Activated naive CD4-positive, alpha-beta T cell treated with anti-CD3 and anti-CD28 coated beads, Interleukin-2, amount 50 U/mL, for 16 hours (primary cell): ENCODE data around the gene DNAJC5.
"Not testable (repeated sequence)": the region's sequence is repeated elsewhere in the genome, so short reads cannot be mapped to it uniquely, and the experiment has no call there.

Experiments
- DNase-seq: peaks from one replicate; pipeline ENCODE4 v3.0.0-alpha.2; 2020

Gene DNAJC5

DNA sequence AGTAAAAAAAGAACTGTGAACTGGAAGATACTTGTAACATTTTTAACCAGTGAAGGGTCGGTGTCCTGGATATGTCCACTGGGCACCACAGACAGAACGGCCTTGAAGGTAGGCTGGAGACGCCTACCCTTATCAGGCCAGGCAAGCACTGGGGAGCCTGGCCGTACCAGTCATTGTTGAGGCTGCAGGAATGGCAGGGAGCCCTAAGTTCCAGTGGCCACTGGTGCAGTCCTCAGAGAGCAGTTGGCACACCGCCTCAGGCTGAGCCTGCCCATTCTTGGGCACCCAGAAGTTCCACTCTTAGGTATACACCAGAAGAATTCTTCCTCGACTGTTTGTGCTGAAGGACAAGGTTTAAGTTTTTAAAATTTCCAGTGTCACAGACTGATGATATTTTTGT is 20.5 kb downstream of the DNAJC5 start:
- no peak for DNase-seq

DNA sequence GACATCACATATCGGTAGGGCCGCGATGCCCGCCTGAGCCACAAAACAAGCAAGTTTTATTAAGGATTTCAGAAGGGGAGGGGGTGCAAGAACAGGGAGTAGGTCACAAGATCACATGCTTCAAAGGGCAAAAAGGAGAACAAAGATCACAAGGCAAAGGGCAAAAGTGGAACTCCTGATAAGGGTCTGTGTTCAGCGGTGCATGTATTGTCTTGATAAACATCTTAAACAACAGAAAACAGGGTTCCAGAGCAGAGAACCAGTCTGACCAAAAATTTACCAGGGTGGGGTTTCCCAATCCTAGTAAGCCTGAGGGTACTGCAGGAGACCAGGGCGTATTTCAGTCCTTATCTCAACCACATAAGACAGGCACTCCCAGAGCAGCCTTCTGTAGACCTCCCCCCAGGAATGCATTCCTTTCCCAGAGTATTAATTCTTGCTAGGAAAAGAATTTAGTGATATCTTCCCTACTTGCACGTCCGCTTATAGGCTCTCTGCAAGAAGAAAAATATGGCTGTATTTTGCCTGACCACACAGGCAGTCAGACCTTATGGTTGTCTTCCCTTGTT is 21.5 kb downstream of the DNAJC5 start:
- DNase-seq = not testable (repeated sequence)

DNA sequence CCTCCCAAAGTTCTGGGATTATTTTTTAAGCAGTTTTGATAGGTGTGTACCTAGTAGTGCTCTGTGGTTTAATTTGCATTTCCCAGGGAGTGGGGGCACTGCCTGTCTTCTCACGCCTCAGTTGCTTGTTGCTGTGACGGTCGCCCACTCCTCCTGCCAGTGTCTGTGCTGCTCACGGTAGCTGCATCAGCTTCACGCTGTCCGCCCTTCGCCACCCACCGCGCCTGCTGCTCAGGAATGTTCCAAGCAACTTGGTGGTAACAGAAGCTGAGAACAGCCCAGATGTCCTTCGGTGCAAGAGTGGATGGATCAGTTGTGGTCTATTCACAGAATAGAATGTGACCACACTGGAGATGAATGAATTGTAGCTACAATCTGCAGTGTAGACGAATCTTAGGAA is 22.9 kb downstream of the DNAJC5 start:
- DNase-seq = no peak

DNA sequence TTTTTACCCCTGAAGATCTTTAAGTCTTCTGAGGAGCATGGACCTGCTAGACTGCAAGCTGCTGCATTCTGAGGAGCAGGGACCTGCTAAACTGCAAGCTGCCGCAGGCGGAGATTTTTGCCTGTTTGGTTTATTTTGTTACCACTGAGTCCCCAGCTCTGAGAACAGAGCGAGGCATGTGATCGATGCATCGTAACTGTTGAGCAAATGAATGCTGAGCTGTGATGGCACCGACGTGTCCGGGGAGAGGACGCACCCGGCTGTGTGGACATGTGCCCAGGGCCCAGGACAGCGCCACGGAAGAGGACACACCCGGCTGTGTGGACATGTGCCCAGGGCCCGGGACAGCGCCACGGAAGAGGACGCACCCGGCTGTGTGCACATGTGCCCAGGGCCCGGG is 24.2 kb downstream of the DNAJC5 start:
- no peak for DNase-seq

DNA sequence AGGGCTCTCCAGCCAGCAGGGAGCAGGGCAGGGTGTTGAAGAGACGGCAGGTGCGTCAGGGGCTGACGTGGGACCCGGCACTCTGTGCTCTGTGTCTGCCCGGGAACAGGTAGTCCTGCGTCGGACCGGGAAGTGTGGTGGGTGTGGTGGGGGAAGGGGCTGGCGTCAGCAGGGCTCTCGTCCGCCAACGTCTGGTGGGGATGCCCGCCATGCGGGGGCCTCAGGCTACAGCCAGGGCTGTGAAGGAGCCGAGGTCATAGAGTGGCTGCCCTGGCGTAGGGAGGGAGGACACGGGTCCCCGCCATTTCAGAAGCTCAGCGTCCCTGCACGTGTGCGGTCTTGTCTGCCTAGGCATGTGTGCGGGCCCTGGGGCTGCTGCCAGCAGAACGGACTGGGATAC is 25.3 kb downstream of the DNAJC5 start:
- DNase-seq = no peak

DNA sequence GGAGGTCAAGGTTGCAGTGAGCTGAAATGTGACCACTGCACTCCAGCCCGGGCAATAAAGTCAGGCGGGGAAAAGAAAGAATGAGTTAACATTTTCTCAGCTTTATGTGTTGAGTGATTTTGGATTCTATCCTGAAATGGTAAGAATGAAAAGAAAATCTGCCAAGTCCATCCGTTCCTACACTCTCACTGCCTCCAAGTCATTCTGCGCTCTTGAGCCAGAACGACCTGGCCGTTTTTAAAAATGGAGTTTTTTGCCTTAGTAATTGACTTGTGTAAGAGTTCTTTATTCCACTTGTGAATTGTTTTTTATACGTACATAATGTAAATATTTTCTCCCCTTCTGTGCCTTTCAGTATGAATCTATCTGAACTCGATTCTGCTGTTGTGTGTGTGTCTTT is 28.7 kb downstream of the DNAJC5 start:
- no peak for DNase-seq

DNA sequence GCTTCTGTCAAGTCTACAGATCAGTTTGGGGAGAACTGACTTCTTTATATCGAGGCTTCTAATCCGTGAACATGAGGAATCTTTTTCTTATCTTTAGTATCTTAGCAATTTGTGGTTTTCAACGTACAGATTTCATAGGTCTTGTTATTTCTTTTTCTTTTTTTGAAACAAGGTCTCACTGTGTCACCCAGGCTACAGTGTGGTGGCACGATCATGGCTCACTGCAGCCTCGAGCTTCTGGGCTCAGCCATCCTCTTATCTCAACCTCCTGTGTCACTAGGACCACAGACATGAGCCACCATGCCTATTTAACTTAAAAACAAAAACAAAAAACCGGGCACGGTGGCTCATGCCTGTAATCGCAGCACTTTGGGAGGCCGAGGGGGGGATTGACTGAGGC is 29.3 kb downstream of the DNAJC5 start:
- no peak for DNase-seq

DNA sequence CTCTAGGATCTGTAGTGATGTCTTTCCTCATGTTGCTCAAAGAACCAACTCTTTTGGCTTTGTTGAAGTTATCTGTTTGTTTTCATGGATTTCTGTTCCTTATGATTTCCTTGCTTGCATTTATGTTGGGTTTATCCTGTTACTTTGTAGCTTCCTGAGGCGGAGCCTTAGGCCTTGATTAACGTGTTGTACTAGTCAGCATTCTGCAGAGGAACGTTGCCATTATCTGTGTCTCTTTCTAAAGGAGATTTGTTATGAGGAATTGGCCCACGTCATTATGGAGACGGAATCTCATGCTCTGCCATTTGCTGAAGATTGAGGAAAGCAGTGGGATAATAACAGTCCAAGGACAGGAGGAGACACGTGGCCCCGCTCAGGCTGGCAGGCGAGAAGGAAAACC is 31.4 kb downstream of the DNAJC5 start:
- no peak for DNase-seq

DNA sequence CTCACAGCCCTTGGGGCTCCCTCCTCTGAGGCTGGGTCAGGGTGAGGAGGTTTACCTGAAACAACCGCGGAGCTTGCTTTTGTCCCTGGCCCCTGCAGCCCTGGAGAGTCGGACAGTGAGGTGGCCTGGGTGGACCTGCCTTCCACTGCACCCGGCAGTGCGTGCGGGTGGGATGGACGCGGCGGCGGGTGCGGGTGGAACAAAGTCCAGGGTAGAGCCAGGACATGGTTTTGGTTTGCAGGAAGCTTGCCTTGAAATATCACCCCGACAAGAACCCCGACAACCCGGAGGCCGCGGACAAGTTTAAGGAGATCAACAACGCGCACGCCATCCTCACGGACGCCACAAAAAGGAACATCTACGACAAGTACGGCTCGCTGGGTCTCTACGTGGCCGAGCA is 34.1 kb downstream of the DNAJC5 start:
- no peak for DNase-seq

DNA sequence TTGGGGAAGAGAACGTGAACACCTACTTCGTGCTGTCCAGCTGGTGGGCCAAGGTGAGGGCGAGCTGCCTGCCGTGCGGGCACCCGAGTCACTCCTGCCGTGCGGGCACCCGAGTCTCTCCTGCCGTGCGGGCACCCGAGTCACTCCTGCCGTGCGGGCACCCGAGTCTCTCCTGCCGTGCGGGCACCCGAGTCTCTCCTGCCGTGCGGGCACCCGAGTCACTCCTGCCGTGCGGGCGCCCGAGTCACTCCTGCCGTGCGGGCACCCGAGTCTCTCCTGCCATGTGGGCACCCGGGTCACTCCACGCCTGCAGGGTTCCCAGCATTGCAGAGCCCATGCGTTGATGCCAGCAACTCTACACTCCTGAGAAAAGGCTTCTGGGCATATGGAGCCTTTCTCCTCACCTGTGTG is 34.6 kb downstream of the DNAJC5 start:
- DNase-seq = not testable (repeated sequence)

DNA sequence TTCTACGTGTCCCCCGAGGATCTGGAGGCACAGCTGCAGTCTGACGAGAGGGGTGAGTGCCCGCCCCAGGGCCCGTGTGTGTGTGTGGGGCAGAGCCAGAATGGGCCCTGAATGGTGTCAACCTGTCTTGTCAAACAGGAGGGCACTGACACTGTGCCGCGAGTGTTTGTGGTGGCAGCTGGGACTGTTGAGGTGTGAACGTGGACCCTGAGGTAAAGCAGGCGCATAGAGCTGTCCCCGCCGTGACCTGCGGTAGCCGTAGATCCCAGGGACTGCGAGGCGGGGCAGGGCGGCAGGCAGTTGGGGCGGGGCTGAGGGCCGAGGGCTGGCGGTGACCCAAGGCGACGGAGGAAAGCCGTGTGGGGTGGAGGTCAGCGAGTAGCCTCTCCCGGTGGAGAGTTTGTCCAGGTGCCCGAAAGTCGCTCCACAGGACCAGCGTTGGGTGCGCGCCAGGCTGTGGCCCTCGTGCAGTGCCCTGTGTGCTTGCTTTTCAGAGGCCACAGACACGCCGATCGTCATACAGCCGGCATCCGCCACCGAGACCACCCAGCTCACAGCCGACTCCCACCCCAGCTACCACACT is 36.1 kb downstream of the DNAJC5 start:
- DNase-seq = no peak

DNA sequence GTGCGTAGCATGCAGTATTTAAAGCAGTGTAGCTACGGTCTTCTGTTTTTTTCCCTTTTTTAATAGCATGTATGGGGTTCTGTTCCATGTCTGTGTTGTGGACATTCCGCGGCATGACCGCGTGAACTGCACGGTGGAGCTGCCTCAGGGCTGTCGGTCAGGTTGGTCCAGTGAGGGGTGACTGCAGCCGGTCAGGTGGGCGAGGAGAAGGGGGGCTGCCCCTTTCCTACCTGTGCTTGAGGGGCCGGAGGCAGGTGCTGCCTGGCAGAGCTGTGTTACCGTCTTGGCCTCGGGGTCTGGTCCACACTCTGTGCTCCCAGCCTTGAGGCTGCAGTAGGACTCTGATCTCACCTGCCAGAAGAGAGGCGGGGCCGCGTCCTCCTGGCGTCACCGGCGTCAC is 36.8 kb downstream of the DNAJC5 start:
- no peak for DNase-seq

DNA sequence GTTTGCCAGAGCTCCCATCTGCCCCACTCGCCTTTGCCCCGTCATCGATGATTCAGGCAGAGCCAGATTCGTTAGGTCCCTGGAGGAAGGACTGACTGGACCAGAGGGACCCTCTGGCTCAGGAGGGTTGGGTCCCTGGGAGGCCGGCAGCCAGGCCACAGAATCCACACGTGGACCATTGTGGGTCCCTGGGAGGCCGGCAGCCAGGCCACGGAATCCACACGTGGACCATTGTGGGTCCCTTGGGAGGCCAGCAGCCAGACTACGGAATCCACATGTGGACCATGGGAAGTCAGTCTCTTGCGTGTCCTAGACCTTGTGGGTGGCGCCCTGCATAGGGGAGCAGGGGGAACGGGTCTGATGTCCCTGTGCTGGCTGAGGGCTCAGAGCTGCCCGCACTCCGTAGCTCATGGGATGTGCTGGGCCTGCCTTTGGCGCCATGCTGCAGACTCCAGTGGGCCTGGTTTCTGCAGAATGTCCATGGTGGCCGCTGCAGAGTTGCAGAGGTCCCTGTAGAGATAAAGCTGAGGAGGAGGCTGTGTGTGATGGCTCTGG is 37.8 kb downstream of the DNAJC5 start:
- DNase-seq = no peak

DNA sequence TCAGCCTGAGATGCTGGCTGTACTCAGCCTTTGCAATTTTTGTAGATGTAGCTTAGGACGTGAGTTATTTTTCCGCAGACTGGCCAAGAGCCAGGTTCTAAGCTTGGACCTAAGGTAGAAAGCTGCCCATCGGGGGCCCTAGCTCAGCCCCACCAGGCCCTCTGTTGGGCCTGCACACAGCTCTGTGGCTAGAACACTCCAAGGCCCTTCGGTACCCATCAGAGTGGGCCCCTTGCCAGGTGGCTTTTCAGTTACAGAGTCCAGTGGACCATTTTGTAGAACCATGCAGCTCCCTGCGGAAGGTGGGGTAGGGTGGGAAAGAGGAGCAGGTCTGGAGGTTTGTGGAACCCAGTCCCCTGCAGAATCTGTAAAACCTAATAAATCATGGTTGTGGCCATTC is 38.7 kb downstream of the DNAJC5 start:
- DNase-seq = no peak

DNA sequence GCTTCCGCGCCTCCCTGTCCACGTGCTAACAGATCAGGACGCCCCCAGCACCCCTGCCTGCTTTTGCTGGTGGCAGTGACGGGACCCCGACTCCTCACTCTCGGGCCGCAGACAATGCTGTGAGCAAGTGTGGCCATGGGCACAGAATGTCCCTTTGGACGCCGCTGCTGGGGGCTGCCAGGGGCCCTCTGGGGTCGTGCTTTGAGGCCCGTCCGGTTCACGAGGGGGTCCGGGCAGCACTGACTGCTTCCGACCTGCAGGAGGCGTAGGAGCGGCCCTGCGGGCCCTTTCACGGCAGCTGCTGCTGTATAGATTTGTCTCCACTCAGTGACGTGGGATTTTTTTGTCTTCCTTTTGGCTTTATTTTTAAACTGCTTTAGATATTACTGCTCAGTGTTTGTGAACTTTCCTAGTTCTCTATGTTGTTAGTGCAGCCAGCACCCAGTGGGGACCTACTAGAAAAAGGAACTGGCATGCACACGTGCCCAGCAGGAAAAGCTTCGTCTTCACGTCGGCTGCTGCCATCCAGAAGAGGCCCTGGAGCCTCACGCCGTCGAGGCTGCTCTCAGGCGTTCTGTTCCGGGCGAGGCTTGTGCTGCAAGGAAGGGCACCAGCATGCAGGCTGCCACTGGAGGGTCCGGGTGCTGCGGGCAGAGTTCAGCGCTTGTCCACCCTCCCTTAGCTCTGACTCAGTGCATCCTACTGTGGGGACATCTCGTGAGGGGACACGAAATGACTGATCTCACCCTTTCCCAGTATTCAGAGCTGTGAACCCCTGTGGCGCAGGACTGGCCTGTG is 39.5 kb downstream of the DNAJC5 start:
- DNase-seq = no peak

DNA sequence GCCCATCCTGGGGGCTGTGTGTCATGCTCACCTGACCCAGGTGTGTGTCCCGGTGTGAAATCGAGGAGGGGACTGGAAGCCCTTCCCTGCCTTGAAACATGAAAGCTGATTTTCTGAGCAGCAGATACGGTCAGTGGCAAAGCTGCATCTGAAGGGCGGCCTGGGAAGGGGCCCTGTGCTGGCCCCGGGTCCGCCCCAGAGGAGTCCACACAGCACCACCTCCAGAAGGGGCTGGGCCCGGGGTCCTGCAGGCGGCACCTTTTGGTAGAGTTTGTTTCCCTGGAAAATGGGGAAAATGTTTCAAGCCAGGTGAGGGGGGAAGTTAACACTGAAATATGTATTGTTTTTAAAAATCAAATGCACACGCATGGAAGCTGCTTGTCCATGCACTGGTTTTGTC is 40.5 kb downstream of the DNAJC5 start:
- DNase-seq = no peak

DNA sequence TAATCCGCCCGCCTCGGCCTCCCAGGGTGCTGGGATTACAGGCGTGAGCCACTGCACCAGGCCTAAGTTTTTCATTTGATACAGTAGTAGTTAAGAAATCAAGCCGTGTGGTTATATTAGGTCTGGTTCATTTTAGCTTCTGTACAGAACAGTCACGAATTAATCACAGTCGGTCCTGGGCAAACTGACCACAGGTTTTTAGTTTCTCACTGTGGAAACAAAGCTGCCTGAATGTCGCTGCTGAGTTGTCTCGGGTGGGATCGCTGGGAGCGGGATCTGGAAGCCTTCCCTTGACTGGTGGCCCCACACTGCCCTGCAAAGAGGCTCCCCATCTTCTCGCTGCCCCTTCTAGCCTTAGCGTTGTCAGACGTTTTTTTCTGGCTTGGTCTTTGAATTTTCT is 42.7 kb downstream of the DNAJC5 start:
- no peak for DNase-seq

DNA sequence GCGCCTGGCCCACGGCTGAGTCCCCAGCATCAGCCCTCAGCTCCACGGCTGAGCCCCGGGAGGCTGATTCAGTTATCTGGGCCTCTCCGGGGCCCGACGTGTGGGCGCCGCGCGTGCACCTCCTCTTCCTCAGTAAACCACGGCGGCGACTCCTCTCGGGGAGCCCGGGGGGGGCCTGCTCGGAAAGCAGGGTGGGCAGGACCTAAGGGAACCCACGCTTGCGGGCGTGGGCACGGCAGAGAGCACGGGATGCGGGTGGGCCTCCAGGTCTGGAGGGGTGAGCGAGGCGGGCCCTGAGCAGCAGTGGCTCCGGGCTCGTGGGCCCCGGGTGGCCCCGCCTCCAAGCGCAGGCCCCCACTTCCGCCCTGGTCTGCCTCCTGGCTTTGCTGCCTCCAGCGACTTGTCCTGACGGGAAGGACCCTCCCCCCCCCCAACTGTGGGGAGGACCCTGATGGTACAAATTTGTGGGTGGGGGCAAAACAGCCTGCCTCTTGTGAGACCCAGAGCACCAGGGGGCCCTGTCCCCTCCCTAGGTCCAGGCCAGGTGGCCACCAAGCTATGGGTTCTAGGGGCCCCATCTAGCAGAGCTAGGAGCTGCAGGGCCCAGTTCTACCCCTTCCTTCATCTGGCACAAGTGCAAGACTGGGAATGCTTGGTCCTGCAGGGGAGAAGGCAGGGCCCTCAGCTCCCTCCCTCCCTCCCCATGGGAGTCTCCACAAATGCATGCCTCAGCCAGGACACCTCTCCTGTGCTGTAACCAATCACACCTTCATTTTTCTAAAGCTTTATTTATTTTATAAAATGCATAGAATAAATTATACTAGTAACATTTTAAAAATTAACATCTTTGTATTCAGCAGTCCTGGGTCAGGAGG is 44.4 kb downstream of the DNAJC5 start:
- no peak for DNase-seq

DNA sequence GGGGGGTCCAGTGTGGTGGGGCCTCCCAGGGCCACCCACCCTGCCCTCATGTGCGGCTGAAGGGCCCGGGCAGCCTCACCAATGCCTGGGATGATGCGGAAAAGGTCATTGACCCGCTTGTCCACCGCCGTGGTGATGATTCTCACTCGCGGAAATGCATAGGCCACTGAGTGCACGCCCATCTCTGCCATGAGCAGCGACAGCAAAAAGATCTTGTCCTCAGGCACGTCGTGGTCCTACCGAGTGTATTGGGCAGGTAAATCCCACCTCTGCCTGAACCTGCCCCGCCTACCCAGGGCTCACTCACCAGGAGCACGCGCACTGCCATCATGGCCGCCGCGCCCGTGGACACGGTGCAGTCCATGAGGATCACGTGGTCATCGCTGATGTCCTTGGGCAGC is 45.1 kb downstream of the DNAJC5 start:
- no peak for DNase-seq

DNA sequence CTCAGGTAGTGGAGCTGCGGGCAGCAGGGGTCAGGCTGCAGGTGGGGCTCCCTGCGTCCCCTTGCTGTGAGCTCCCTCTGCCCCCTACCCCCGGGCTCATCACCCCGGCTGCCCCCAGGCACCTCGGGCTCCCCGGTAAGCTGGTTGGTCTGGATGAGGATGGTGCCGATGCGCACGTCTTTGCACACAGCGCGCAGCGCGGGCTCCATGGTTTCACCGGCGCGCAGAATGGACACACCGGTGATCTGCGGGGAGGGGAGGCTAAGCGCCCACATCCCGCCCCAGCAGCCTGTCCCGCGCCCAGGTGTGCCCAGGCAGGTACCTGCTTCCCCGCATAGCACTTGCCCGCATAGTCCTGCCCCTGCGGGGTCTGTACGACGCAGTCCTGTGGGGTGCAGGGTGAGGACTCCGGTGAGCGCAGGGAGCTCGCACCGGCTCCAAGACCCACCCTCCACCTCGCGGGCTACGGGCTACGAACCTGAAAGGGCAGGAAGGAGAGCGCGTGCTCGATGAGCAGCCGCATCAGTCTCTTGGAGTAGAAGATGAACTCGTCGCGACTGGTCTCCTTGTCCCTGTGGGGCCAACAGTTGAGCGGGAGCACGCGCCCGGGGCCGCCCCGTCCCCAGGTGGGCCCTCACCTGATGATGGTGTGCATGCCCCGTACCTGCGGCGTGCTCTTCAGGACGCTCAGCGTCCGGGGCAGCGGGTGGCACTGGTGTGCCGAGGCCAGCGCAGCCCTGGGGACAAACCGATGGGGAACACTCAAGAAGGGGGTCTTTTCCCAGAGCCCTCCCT is 45.7 kb downstream of the DNAJC5 start:
- DNase-seq = no peak

DNA sequence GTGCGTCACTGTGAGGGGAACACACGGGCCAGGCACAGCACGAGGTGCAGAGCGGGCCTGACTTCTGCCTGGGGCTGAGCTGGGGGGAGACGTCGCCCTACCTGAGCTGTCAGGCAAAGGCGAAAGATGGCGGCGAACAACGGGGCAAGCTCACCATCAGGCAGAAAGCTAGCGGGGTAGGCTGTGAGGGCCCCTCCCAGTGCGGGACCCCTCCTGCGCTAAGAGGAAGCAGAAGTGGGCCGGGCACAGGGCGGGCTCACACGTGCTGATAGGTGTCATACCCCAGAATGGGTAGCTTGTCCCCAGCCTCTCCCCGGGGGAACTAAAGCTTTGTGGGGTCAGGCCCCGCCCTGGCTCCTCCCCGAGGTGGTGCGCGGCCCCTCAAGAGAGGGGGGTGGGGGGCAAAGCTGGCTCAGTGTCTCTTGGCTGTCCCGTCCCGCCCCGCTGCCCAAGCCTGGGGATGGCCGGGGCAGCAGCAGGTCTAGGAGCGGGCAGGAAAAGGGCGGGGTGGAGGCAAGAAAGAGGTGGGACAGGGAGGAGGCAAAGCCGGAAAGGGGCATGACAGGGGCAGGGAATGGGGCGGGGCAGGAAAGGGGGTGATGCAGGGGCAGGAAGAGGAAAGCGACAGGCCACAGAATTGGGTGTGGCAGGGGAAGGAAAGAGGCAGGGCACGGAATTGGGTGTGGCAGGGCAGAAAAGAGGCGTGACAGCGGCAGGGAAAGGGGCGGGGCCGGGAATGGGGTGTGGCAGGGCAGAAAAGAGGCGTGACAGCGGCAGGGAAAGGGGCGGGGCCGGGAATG is 46.6 kb downstream of the DNAJC5 start:
- DNase-seq = peak; percentile 48
